SK-N-SH treated with all-trans-retinoic acid at 6 μM for 48 hours (cell line): ENCODE data around the gene PRDM15.

Experiments used
- ARNTL ChIP-seq: fragments of 450-650 bp; formaldehyde crosslinking; IDR thresholded peaks from 2 replicates; pipeline ENCODE4 v1.5.0; 2020; ENCODE audit warnings: low read depth, mild to moderate bottlenecking, moderate library complexity, borderline replicate concordance
- BACH2 ChIP-seq: fragments of 250-450 bp; sonication (Bioruptor Pico); IDR thresholded peaks from 2 replicates; pipeline ENCODE4 v1.9.0; 2021; ENCODE audit warnings: mild to moderate bottlenecking, borderline replicate concordance
- ESRRG ChIP-seq: fragments of 250-450 bp; sonication (Bioruptor Pico); IDR thresholded peaks from 2 replicates; pipeline ENCODE4 v1.6.1; 2021; ENCODE audit warnings: mild to moderate bottlenecking
- ISL1 ChIP-seq: fragments of 250-450 bp; sonication (Bioruptor Pico); IDR thresholded peaks from 2 replicates; pipeline ENCODE4 v2.1.2; 2022; ENCODE audit warnings: mild to moderate bottlenecking, moderate library complexity
- PPARA ChIP-seq: fragments of 250-450 bp; sonication (Bioruptor Pico); IDR thresholded peaks from 2 replicates; pipeline ENCODE4 v1.5.0; 2020; ENCODE audit warnings: mild to moderate bottlenecking, borderline replicate concordance
- SNAI2 ChIP-seq: fragments of 250-450 bp; sonication (Bioruptor Pico); IDR thresholded peaks from 2 replicates; pipeline ENCODE4 v1.5.0; 2020; ENCODE audit warnings: mild to moderate bottlenecking, moderate library complexity
- ZNF565 ChIP-seq: fragments of 450-650 bp; formaldehyde crosslinking; conservative IDR thresholded peaks from 2 replicates; pipeline ENCODE4 v1.5.0; 2020; ENCODE audit warnings: low read depth, mild to moderate bottlenecking, moderate library complexity
- ZNF8 ChIP-seq: fragments of 450-650 bp; formaldehyde crosslinking; IDR thresholded peaks from 2 replicates; pipeline ENCODE4 v1.5.0; 2020; ENCODE audit warnings: mild to moderate bottlenecking, moderate library complexity
- TF ChIP-seq, protein P1 (sequence below): fragments of 250-450 bp; sonication (Bioruptor Pico); IDR thresholded peaks from 2 replicates; pipeline ENCODE4 v1.5.1; 2020; ENCODE audit warnings: low read depth, mild to moderate bottlenecking, moderate library complexity

DNA sequence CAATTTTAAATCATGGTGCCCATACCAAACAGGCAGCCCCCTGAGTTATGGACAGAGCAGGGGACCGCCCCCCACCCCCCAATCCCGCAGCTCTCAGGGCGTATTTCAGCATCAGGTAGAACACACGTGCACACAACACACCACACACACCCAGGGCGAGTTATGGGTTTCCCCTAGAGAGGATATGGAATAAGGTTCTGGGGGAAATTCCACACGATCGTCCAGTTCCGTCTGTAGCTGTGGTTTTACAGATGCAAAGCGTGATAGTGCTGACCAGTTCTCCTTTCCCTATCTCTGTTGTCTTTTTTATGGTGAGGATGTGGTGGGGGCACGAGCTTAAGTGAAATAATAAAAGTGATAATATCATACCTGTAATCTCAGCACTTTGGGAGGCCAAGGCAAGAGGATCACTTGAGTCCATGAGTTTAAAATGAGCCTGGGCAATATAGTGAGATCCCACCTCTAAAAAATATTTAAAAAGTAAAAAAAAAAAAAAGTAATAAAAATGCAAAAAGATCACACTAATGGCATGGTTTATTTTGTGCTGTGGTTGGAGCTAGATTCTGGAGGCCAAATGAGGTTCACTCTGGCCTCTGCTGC is 49.6 kb upstream of the PRDM15 start:
- TF ChIP-seq ZNF565 (CRISPR knock-in tag) (no peak), ARNTL (CRISPR knock-in tag) (no peak), BACH2 (CRISPR knock-in tag) (no peak), ISL1 (CRISPR knock-in tag) (no peak), ZNF8 (CRISPR knock-in tag) (no peak), PPARA (no peak), SNAI2 (CRISPR knock-in tag) (no peak), ESRRG (no peak)
- TF ChIP-seq, protein P1, sequence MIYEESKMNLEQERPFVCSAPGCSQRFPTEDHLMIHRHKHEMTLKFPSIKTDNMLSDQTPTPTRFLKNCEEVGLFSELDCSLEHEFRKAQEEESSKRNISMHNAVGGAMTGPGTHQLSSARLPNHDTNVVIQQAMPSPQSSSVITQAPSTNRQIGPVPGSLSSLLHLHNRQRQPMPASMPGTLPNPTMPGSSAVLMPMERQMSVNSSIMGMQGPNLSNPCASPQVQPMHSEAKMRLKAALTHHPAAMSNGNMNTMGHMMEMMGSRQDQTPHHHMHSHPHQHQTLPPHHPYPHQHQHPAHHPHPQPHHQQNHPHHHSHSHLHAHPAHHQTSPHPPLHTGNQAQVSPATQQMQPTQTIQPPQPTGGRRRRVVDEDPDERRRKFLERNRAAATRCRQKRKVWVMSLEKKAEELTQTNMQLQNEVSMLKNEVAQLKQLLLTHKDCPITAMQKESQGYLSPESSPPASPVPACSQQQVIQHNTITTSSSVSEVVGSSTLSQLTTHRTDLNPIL (CRISPR knock-in tag): no peak
